Astrocyte of the cerebellum (primary cell): ENCODE data around the gene CHST15.

ENCODE experiments used
- DNase-seq: peaks from one replicate; pipeline ENCODE4 v3.0.0-alpha.2; 2011; ENCODE audit warnings: low read depth
- H3K4me3 ChIP-seq: 2 replicates; pipeline ENCODE4 v1.5.1; 2011; ENCODE audit warnings: mild to moderate bottlenecking, low read depth, low read length, moderate library complexity
- CTCF ChIP-seq: IDR thresholded peaks from 2 replicates; pipeline ENCODE4 v1.5.1; 2012; ENCODE audit warnings: low read length, low read depth, moderate library complexity, mild to moderate bottlenecking; ENCODE audit errors: missing control alignments
- in situ Hi-C: cut with HindIII; loops from 2 replicates; pipeline ENCODE4 v1.10.0; 2017; ENCODE audit warnings: low sequenced_read_pairs

The CHST15 gene

GRCh38 chr10:124069341-124070264 is 23.8 kb downstream of the CHST15 start:
- no peak for TF ChIP-seq CTCF
- in situ Hi-C loops, result no loop called here
- no peak overlapping the region for H3K4me3 ChIP-seq
- DNase-seq, result no peak

- no peak for TF ChIP-seq CTCF
- in situ Hi-C loops, result no loop called here
- no peak overlapping the region for H3K4me3 ChIP-seq
- no peak for DNase-seq
These were observed 24.5 kb downstream of the CHST15 start for GRCh38 chr10:124068929-124069328.

GRCh38 chr10:124067825-124068400 is 25.5 kb downstream of the CHST15 start:
- TF ChIP-seq CTCF, result no peak
- DNase-seq, result no peak
- in situ Hi-C loops, result no loop called here
- no peak overlapping the region for H3K4me3 ChIP-seq

- H3K4me3 ChIP-seq, result no peak overlapping the region
These were observed 26.4 kb downstream of the CHST15 start for GRCh38 chr10:124066781-124067714.

GRCh38 chr10:124066126-124066700 is 27.2 kb downstream of the CHST15 start:
- no peak for TF ChIP-seq CTCF
- no peak overlapping the region for H3K4me3 ChIP-seq
- no peak for DNase-seq
- in situ Hi-C loops, result no loop called here

More at GRCh38 chr10:124066781-124067714, 26.4 kb downstream of the CHST15 start:
- DNase-seq, result no peak
- in situ Hi-C loops, result no loop called here
- TF ChIP-seq CTCF, result no peak
